K562 (cell line): Measurements from ENCODE around the gene ZNF23. TPM values are rescaled to one million over a fixed set of nuclear protein-coding genes. Genes with fewer than 3 reads are reported as not detected.
A peak's percentile ranks its signal among the peaks of the same experiment; 100 is the strongest.

ENCODE experiments used
- ARID3B ChIP-seq: fragments of 250-450 bp; sonication (Bioruptor Pico); IDR thresholded peaks from 2 replicates; pipeline ENCODE4 v1.4.0; 2020; ENCODE audit warnings: borderline replicate concordance
- BRCA1 ChIP-seq, 2 experiments: fragments of 450-650 bp in 1 of 2; sonication (generic) in 1 of 2; formaldehyde crosslinking in 1 of 2; IDR thresholded peaks; 2 replicates each; pipeline versions ENCODE4 v1.5.0 to v1.6.1; 2017 to 2020; ENCODE audit warnings: mild to moderate bottlenecking in 1 of 2, missing genetic modification reagents in 1 of 2
- CTBP1 ChIP-seq: fragments of 450-650 bp; IDR thresholded peaks from 2 replicates; pipeline ENCODE4 v1.6.1; 2016; ENCODE audit warnings: borderline replicate concordance
- GATA2 ChIP-seq: sonication (generic); formaldehyde crosslinking; IDR thresholded peaks from 2 replicates; pipeline ENCODE4 v1.4.0; 2020; ENCODE audit warnings: mild to moderate bottlenecking, missing genetic modification reagents
- HMBOX1 ChIP-seq: sonication (generic); IDR thresholded peaks from 2 replicates; pipeline ENCODE4 v1.6.1; 2016
- OTX1 ChIP-seq: fragments of 450-650 bp; formaldehyde crosslinking; IDR thresholded peaks from 2 replicates; pipeline ENCODE4 v1.4.0; 2022; ENCODE audit warnings: mild to moderate bottlenecking
- POLR2G ChIP-seq: fragments of 200-400 bp; formaldehyde crosslinking; IDR thresholded peaks from 2 replicates; pipeline ENCODE4 v1.6.1; 2017; ENCODE audit warnings: low read depth, mild to moderate bottlenecking, antibody characterized with exemption, low read length, moderate library complexity
- PTRF ChIP-seq: fragments of 450-650 bp; IDR thresholded peaks from 2 replicates; pipeline ENCODE4 v1.6.1; 2016; ENCODE audit warnings: mild to moderate bottlenecking, missing genetic modification characterization, missing compliant biosample characterization
- RUNX1 ChIP-seq: sonication (generic); IDR thresholded peaks from 2 replicates; pipeline ENCODE4 v1.6.1; 2016; ENCODE audit warnings: antibody characterized with exemption, low read depth
- SMAD4 ChIP-seq: fragments of 250-450 bp; sonication (Bioruptor Pico); conservative IDR thresholded peaks from 2 replicates; pipeline ENCODE4 v1.8.0; 2021; ENCODE audit warnings: inconsistent platforms, mild to moderate bottlenecking, moderate library complexity
- SPI1 ChIP-seq: IDR thresholded peaks from 2 replicates; pipeline ENCODE4 v1.6.1; 2011; ENCODE audit warnings: low read depth, low read length, control low read depth, borderline replicate concordance
- THRAP3 ChIP-seq: fragments of 450-650 bp; IDR thresholded peaks from 2 replicates; pipeline ENCODE4 v1.6.1; 2016; ENCODE audit warnings: mild to moderate bottlenecking, inconsistent platforms, borderline replicate concordance
- ZNF318 ChIP-seq, 2 experiments: fragments of 450-650 bp; IDR thresholded peaks; 2 replicates each; pipeline ENCODE4 v1.6.1; 2016; ENCODE audit warnings: mild to moderate bottlenecking in 2 of 2, borderline replicate concordance in 1 of 2, low read depth in 1 of 2, moderate library complexity in 1 of 2
- ZNF551 ChIP-seq: fragments of 250-450 bp; sonication (Bioruptor Pico); IDR thresholded peaks from 2 replicates; pipeline ENCODE4 v1.5.0; 2021; ENCODE audit warnings: mild to moderate bottlenecking, moderate library complexity
- polyA plus RNA-seq, 8 experiments: library from polyadenylated mRNA; depleted of rRNA in 4 of 8; stranded (reverse) in 5 of 8; unstranded in 3 of 8; fragments of >200 nt; fragmentation: Nextera tagmentation in 2 of 8; fragmentation: Illumina TruSeq in 1 of 8; extraction: Ambion mirVana in 2 of 8; extraction: Trizol in 1 of 8; gene quantifications; 2 replicates each; pipeline versions ENCODE4 v1.2.1 to v1.2.3, GENCODE V29; 2011 to 2014; ENCODE audit warnings: inconsistent platforms in 1 of 8, missing spikeins in 1 of 8
- total RNA-seq, 7 experiments: library from RNA; depleted of rRNA in 6 of 7; stranded (reverse); fragments of >200 nt in 6 of 7; fragmentation: Illumina TruSeq in 2 of 7; extraction: Trizol in 2 of 7; gene quantifications; 2 replicates each; pipeline versions ENCODE4 v1.2.1 to v1.2.3, GENCODE V29; 2011 to 2021; ENCODE audit warnings: low replicate concordance in 1 of 7

The ZNF23 gene
- total and polyA plus RNA-seq, 9 of the 15 experiments (the other 6 are each of a cell fraction or from before 2014, with no cell fraction given), result 4.7 to 13.4 (median 11.2) TPM

GRCh38 chr16:71484006-71484893 lies 22.2 kb upstream of the ZNF23 start (continued):
- TF ChIP-seq ZNF318 (IDR thresholded peaks at IDR 0.05; ENCODE audit: borderline replicate concordance in 1 of 2, low read depth in 1 of 2) (no peak), SPI1 (peak; percentile 84), RUNX1 (no peak), THRAP3 (no peak), GATA2 (CRISPR knock-in tag) (no peak), OTX1 (peak; percentile 35; the same call in 1 of the 2 replicates), SMAD4 (peak; percentile 55; the same call in 1 of the 2 replicates), CTBP1 (peak; percentile 40; the same call in 1 of the 2 replicates), HMBOX1 (no peak), ARID3B (CRISPR knock-in tag) (0 out of 2 replicates have a peak, but pooled peaks have one; percentile 57), PTRF (tag) (no peak), ZNF551 (CRISPR knock-in tag) (no peak), BRCA1 (IDR thresholded peaks at IDR 0.05) (no peak), BRCA1 (CRISPR knock-in tag; IDR thresholded peaks at IDR 0.05) (no peak), POLR2G (peak; percentile 76)
